PFSK-1 (cell line): ENCODE measurements around the gene SLC6A11.

Source experiments
- FOXP2 ChIP-seq: optimal IDR thresholded peaks from 2 replicates; pipeline ENCODE3; 2011; ENCODE audit warnings: borderline replicate concordance, control low read depth, inconsistent platforms; ENCODE audit not compliant: insufficient read depth; ENCODE audit errors: extremely low read length, extremely low read depth
- POLR2AphosphoS5 ChIP-seq: IDR thresholded peaks from 2 replicates; pipeline ENCODE4 v1.6.1; 2012; ENCODE audit warnings: low read depth, mild to moderate bottlenecking, control low read depth, low read length, moderate library complexity
- SIN3A ChIP-seq: IDR thresholded peaks from 2 replicates; pipeline ENCODE4 v1.6.1; 2012; ENCODE audit warnings: mild to moderate bottlenecking, low read length, moderate library complexity, borderline replicate concordance; ENCODE audit not compliant: insufficient read depth
- TAF1 ChIP-seq: IDR thresholded peaks from 2 replicates; pipeline ENCODE4 v1.6.1; 2012; ENCODE audit warnings: low read length, control low read depth, borderline replicate concordance; ENCODE audit not compliant: insufficient read depth

DNA sequence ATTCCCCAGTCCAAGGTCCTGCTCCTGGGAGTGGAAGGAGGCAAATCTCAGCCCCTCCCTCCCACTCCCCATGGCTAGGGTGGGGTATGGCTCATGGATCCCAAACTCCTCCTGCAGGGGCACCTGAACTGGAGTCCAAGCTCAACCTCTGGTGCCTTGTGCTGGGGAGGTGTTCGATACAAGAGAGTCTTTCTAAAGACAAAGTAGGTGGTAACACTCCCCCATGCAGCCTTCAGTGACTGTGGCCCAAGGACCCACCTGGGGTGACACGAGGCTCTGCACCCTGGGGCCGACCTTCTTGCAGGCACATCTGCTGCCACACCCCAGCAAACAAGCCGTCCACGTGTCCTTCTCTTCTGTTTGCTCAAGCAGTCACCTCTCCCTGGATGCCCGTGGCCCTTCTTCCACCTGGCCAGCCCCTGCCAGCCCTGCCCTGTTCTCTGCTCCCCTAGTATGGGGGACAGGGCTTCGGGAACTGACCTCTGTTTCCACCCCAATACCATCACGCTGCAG is 36.7 kb upstream of the SLC6A11 start:
- TF ChIP-seq FOXP2 = no peak
- no peak for TF ChIP-seq TAF1
- no peak for TF ChIP-seq POLR2AphosphoS5
- TF ChIP-seq SIN3A = no peak
